Neural progenitor cell (in vitro differentiated cells): Measurements from ENCODE around the gene RENBP. TPM values are rescaled to one million over a fixed set of nuclear protein-coding genes. Genes with fewer than 3 reads are reported as not detected.

ENCODE experiments used
- DNase-seq: peaks from one replicate; pipeline ENCODE4 v3.0.0-alpha.2; 2016; ENCODE audit warnings: low spot score
- H2AFZ ChIP-seq: fragments of 200-600 bp; sonication (generic); replicated peaks from 2 replicates; pipeline ENCODE4 v1.6.1; 2016; ENCODE audit warnings: antibody characterized with exemption
- H3F3A ChIP-seq: fragments of 200-600 bp; sonication (generic); 2 replicates; pipeline ENCODE4 v1.6.1; 2016; ENCODE audit warnings: antibody characterized with exemption, low read depth
- H3K27ac ChIP-seq: fragments of 200-600 bp; sonication (generic); 2 replicates; pipeline ENCODE4 v1.5.1; 2016; ENCODE audit warnings: mild to moderate bottlenecking
- H3K27me3 ChIP-seq: fragments of 200-600 bp; sonication (generic); 2 replicates; pipeline ENCODE4 v1.6.1; 2016; ENCODE audit warnings: mild to moderate bottlenecking, moderate library complexity
- H3K36me3 ChIP-seq: fragments of 200-600 bp; sonication (generic); 2 replicates; pipeline ENCODE4 v1.5.1; 2016
- H3K4me1 ChIP-seq: fragments of 200-600 bp; sonication (generic); 2 replicates; pipeline ENCODE4 v1.6.1; 2016; ENCODE audit warnings: mixed run types
- H3K4me2 ChIP-seq: fragments of 200-600 bp; sonication (generic); 2 replicates; pipeline ENCODE4 v1.6.1; 2016
- H3K4me3 ChIP-seq: fragments of 200-600 bp; sonication (generic); 2 replicates; pipeline ENCODE4 v1.5.1; 2016
- H3K79me2 ChIP-seq: fragments of 200-600 bp; sonication (generic); 2 replicates; pipeline ENCODE4 v1.6.1; 2016; ENCODE audit warnings: low read depth
- H3K9ac ChIP-seq: fragments of 200-600 bp; sonication (generic); 2 replicates; pipeline ENCODE4 v1.6.1; 2016
- H3K9me3 ChIP-seq: fragments of 200-600 bp; sonication (generic); 2 replicates; pipeline ENCODE4 v1.5.1; 2016; ENCODE audit warnings: low read depth
- H4K20me1 ChIP-seq: fragments of 200-600 bp; sonication (generic); 2 replicates; pipeline ENCODE4 v1.6.1; 2016; ENCODE audit warnings: low read depth
- H3K27ac Mint-ChIP-seq: 3 replicates; pipeline ENCODE4 v1.8.0; 2021; ENCODE audit warnings: mixed read lengths
- H3K27me3 Mint-ChIP-seq: 2 replicates; pipeline ENCODE4 v1.8.0; 2022; ENCODE audit warnings: low read depth, mild to moderate bottlenecking, inconsistent platforms, moderate library complexity, mixed read lengths; ENCODE audit not compliant: insufficient read depth
- H3K36me3 Mint-ChIP-seq: 3 replicates; pipeline ENCODE4 v1.8.0; 2021; ENCODE audit warnings: mixed read lengths
- H3K4me1 Mint-ChIP-seq: 3 replicates; pipeline ENCODE4 v1.8.0; 2021; ENCODE audit warnings: mixed read lengths
- H3K4me3 Mint-ChIP-seq: 3 replicates; pipeline ENCODE4 v1.8.0; 2021; ENCODE audit warnings: mild to moderate bottlenecking, moderate library complexity, mixed read lengths
- H3K9me3 Mint-ChIP-seq: 3 replicates; pipeline ENCODE4 v1.8.0; 2020; ENCODE audit warnings: mixed read lengths
- EZH2 ChIP-seq: fragments of 200-600 bp; sonication (generic); IDR thresholded peaks from 2 replicates; pipeline ENCODE4 v1.6.1; 2017; ENCODE audit warnings: antibody characterized with exemption, mild to moderate bottlenecking, moderate library complexity
- EZH2phosphoT487 ChIP-seq: fragments of 200-600 bp; sonication (generic); IDR thresholded peaks from 2 replicates; pipeline ENCODE4 v1.6.1; 2017; ENCODE audit warnings: antibody characterized with exemption
- total RNA-seq: library from RNA; depleted of rRNA; stranded (reverse); fragments of >200 nt; gene quantifications from 2 replicates; pipeline ENCODE4 v1.2.3, GENCODE V29; 2015; ENCODE audit warnings: low replicate concordance
- TF ChIP-seq, protein P1 (sequence below): fragments of 200-600 bp; sonication (generic); IDR thresholded peaks from 2 replicates; pipeline ENCODE4 v1.5.1; 2017; ENCODE audit warnings: antibody characterized with exemption, mild to moderate bottlenecking

The RENBP gene
- total RNA-seq, 1 donor from 2014 or later, result 5.4 TPM

DNA sequence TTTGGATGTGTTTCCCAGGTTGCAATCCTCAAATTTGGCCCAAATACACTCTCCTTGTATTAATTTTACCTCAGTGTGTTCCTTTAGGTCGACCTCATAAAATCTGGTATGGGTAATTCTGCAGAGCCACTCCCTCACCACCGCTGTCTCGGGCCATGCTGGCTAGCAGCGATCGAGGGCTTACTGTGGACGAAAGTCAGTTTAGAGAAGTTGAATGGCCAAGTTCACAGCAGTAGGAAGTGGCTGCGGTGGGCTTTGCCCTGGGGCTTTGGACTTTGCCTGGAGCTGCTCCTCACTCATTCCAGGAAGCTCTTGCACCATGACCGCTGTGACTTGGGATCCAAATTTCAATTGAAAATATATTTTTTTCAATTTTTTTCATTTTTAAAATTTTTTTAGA lies 47.7 kb upstream of the RENBP start:
- H3K4me3 ChIP-seq, result no peak overlapping the region
- H4K20me1 ChIP-seq, result no peaks in the 10 kb centered on the region
- no peaks in the 10 kb centered on the region for H3K79me2 ChIP-seq
- H3K4me1 Mint-ChIP-seq, result peaks cover 2% of the 10 kb centered on the region
- H3K36me3 Mint-ChIP-seq, result no peaks in the 10 kb centered on the region
- no peak overlapping the region for H3K27ac ChIP-seq
- H3K9me3 Mint-ChIP-seq, result peaks cover 10% of the 10 kb centered on the region
- H3K27me3 ChIP-seq, result no peaks in the 10 kb centered on the region
- H3K9ac ChIP-seq, result no peak overlapping the region
- H3K4me2 ChIP-seq, result no peak overlapping the region
- no peaks in the 10 kb centered on the region for H3F3A ChIP-seq
- TF ChIP-seq EZH2phosphoT487 (no peak), EZH2 (no peak)
- TF ChIP-seq, protein P1, sequence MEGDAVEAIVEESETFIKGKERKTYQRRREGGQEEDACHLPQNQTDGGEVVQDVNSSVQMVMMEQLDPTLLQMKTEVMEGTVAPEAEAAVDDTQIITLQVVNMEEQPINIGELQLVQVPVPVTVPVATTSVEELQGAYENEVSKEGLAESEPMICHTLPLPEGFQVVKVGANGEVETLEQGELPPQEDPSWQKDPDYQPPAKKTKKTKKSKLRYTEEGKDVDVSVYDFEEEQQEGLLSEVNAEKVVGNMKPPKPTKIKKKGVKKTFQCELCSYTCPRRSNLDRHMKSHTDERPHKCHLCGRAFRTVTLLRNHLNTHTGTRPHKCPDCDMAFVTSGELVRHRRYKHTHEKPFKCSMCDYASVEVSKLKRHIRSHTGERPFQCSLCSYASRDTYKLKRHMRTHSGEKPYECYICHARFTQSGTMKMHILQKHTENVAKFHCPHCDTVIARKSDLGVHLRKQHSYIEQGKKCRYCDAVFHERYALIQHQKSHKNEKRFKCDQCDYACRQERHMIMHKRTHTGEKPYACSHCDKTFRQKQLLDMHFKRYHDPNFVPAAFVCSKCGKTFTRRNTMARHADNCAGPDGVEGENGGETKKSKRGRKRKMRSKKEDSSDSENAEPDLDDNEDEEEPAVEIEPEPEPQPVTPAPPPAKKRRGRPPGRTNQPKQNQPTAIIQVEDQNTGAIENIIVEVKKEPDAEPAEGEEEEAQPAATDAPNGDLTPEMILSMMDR, result no peak
- H3K4me3 Mint-ChIP-seq, result no peak overlapping the region
- peaks cover 5% of the 10 kb centered on the region for H3K9me3 ChIP-seq
- peaks cover 3% of the 10 kb centered on the region for H3K27me3 Mint-ChIP-seq
- H3K27ac Mint-ChIP-seq, result no peak overlapping the region
- no peaks in the 10 kb centered on the region for H3K4me1 ChIP-seq
- no peak overlapping the region for H2AFZ ChIP-seq
- no peaks in the 10 kb centered on the region for H3K36me3 ChIP-seq
- DNase-seq, result no peak

DNA sequence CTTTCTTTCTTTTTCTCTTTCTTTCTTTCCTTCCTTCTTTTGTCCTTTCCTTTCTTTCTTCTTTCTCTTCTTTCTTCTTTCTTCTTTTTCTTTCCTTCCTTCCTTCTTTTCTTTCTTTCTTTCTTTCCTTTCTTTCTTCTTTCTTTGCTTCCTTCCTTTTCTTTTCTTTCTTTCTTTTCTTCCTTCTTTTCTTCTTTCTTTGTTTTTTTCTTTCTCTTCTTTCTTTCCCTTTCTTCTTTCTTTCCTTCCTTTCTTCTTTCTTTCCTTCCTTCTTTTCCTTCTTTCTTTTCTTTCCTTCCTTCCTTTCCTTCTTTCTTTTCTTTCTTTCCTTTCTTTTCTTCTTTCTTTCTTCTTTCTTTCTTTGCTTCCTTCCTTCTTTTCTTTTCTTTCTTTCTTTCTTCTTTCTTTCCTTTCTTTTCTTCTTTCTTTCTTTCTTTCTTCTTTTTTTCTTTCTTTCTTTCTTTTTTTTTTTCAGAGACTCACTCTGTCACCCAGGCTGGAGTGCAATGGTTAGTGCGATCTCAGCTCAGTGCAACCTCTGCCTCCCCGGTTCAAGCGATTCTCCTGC lies 46.7 kb upstream of the RENBP start:
- no peak for DNase-seq
- H2AFZ ChIP-seq, result no peak overlapping the region
- H3K4me3 ChIP-seq, result no peak overlapping the region
- Mint-ChIP-seq H3K4me3 (no peak overlapping the region), H3K9me3 (peaks cover 10% of the 10 kb centered on the region), H3K4me1 (peaks cover 2% of the 10 kb centered on the region), H3K27ac (no peak overlapping the region), H3K36me3 (no peaks in the 10 kb centered on the region), H3K27me3 (peaks cover 3% of the 10 kb centered on the region)
- H3K4me1 ChIP-seq, result no peaks in the 10 kb centered on the region
- peaks cover 5% of the 10 kb centered on the region for H3K9me3 ChIP-seq
- H3K79me2 ChIP-seq, result no peaks in the 10 kb centered on the region
- H3F3A ChIP-seq, result no peaks in the 10 kb centered on the region
- no peaks in the 10 kb centered on the region for H4K20me1 ChIP-seq
- no peak overlapping the region for H3K9ac ChIP-seq
- no peaks in the 10 kb centered on the region for H3K36me3 ChIP-seq
- no peaks in the 10 kb centered on the region for H3K27me3 ChIP-seq
- no peak overlapping the region for H3K4me2 ChIP-seq
- TF ChIP-seq EZH2phosphoT487 (no peak), EZH2 (no peak)
- TF ChIP-seq, protein P1, result no peak
- H3K27ac ChIP-seq, result no peak overlapping the region

GRCh38 chrX:153989973-153990655 lies 45.7 kb upstream of the RENBP start:
- Histone ChIP-seq H3K4me2 (no peak overlapping the region), H3K36me3 (no peaks in the 10 kb centered on the region), H3K4me1 (no peaks in the 10 kb centered on the region), H4K20me1 (no peaks in the 10 kb centered on the region), H2AFZ (no peak overlapping the region), H3K9me3 (peaks cover 5% of the 10 kb centered on the region), H3F3A (no peaks in the 10 kb centered on the region), H3K9ac (no peak overlapping the region), H3K4me3 (no peak overlapping the region), H3K27ac (no peak overlapping the region), H3K27me3 (no peaks in the 10 kb centered on the region), H3K79me2 (no peaks in the 10 kb centered on the region)
- Mint-ChIP-seq H3K36me3 (no peaks in the 10 kb centered on the region), H3K27me3 (peaks cover 3% of the 10 kb centered on the region), H3K4me3 (no peak overlapping the region), H3K4me1 (peaks cover 6% of the 10 kb centered on the region), H3K27ac (no peak overlapping the region), H3K9me3 (peaks cover 10% of the 10 kb centered on the region)
- no peak for DNase-seq
- TF ChIP-seq EZH2phosphoT487, result no peak
- TF ChIP-seq, protein P1, result no peak
- no peak for TF ChIP-seq EZH2
